GM23248 (cell line): ENCODE measurements around the gene ARHGEF1.

Source experiments
- EZH2 ChIP-seq: fragments of 200-600 bp; sonication (generic); IDR thresholded peaks from 2 replicates; pipeline ENCODE4 v1.6.1; 2018; ENCODE audit warnings: antibody characterized with exemption, mild to moderate bottlenecking; ENCODE audit not compliant: insufficient read depth, poor library complexity, severe bottlenecking
- EZH2phosphoT487 ChIP-seq: fragments of 200-600 bp; sonication (generic); IDR thresholded peaks from 2 replicates; pipeline ENCODE4 v1.6.1; 2018; ENCODE audit warnings: antibody characterized with exemption, moderate library complexity, mild to moderate bottlenecking, low read depth; ENCODE audit not compliant: insufficient read depth

- TF ChIP-seq EZH2: no peak
- no peak for TF ChIP-seq EZH2phosphoT487
Measured at GRCh38 chr19:41897181-41897580, 14.2 kb downstream of the ARHGEF1 start.
